HG03060 (cell line): Measurements from ENCODE around the gene GRAP2.

ENCODE experiments used
- ATAC-seq: cut with Tn5 transposase; IDR thresholded peaks from one replicate; pipeline ENCODE4 v1.9.1; 2021; ENCODE audit warnings: low read depth, moderate number of reproducible peaks; ENCODE audit not compliant: unreplicated experiment

GRAP2 gene

GRCh38 chr22:40007853-40008710, 107.2 kb downstream of the GRAP2 start:
- no peak for ATAC-seq

DNA sequence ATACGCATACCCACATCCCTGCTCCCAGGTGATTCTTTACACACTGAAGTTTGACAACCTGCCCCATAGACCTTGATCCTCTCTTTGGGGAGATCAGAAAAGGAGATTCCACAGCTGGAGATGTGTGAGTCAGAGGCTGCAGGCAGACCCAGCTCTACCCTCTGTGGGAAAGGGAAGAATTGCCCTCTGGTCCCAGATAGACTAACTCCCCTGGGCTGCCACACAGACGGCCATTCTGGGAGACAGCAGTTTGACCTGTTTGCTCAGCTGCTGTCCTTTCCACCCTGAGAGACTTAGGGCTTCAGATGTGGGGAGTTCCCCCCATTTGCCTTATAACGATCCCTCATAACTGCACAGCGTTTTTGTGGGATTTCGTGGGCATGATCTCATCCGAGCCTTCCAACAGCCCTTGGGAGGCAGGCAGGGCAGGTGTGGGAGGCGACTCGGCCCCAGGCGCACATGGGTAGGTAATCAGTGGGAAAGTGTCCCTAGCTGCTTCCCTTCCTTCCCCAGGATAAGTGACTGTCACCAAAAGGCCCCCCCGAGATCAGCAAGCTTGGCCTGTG, 107.9 kb downstream of the GRAP2 start:
- ATAC-seq, result no peak

GRCh38 chr22:40009292-40009774, 108.4 kb downstream of the GRAP2 start:
- no peak for ATAC-seq

- no peak for ATAC-seq
Observed at GRCh38 chr22:40009951-40010671, 109.2 kb downstream of the GRAP2 start.

GRCh38 chr22:40010746-40011145, 109.9 kb downstream of the GRAP2 start:
- ATAC-seq, result no peak

DNA sequence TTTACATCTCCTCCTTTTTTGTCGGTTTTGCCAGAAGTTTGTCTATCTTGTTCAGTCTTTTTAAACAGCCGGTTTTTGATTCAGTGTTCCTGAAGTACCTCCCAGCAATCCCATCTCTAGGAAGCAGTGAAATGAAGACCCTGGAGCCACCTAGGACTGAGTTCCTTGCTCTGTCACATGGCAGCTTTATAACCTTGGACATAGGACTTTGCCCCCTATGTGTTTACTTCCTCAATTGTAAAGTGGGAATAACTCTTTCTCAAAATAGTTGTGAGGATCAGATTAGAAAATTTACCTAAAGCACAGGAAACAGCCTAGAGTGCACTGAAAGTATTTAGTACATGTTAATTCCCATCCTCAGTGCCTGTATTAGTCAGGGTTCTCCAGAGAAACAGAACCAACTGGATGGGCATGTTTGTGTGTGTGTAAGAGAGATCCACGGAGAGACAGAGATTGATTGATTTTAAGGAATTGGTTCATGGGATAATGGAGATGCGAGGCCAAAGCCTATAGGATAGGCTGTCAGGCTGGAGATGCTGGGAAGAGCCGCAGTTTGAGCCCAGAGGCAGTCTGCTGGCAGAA, 113.9 kb downstream of the GRAP2 start:
- ATAC-seq, result no peak

GRCh38 chr22:40015358-40015976, 114.6 kb downstream of the GRAP2 start:
- no peak for ATAC-seq

DNA sequence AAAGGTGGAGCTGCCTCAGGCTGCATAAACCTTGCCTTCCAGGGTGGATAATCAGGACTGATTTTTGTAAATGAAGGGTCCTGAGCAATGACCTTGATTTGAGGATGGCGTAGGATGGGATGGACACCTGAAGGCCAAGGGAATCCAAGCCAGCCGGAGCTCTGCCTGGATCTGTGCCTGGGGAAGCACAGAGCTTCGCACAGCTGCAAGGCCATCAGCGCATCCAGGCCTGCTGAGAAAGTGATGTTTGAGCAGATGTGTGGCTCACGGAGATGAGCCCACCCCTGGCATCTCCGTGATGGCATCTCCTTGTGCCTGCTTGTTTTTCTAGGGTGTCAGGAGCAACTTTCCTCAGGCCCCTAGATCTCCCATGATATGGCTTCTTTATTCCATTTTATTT, 117.2 kb downstream of the GRAP2 start:
- no peak for ATAC-seq

DNA sequence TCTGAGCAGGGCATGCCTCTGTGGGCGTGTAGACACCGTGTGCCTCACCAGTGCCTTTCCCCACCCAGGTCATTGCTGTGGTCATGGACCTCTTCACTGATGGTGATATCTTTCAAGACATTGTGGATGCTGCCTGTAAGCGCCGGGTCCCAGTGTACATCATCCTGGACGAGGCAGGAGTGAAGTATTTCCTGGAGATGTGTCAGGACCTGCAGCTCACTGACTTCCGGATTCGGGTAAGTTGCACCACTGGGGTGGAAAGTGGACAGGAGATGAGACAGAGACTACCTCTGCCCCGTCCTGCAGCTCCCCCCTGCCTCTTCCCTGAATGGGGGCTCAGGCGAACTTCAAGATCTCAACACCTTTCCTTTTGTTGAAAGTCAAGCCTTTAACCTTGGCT, 118.2 kb downstream of the GRAP2 start:
- no peak for ATAC-seq

- ATAC-seq, result no peak
Observed at GRCh38 chr22:40020956-40021355, 120.1 kb downstream of the GRAP2 start.

DNA sequence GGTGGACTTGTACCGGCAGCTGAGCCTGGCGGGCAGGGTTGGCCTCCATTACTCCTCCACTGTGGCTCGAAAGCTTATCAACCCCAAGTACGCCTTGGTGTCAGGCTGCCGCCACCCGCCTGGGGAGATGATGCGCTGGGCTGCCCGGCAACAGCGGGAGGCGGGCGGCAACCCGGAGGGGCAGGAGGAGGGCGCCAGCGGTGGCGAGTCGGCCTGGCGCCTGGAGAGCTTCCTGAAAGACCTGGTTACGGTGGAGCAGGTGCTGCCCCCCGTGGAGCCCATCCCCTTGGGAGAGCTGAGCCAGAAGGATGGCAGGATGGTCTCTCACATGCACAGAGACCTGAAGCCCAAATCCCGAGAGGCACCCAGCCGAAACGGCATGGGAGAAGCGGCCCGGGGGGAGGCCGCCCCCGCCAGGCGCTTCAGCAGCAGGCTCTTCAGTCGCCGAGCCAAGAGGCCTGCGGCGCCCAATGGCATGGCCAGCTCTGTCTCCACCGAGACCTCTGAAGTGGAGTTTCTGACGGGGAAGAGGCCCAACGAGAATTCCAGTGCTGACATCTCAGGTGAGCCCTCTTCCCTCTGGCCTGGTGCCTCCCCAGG, 120.6 kb downstream of the GRAP2 start:
- no peak for ATAC-seq

GRCh38 chr22:40022536-40023240, 121.8 kb downstream of the GRAP2 start:
- ATAC-seq, result no peak
